WERI-Rb-1 (cell line): ENCODE results near the gene OCSTAMP.

ENCODE experiments used
- DNase-seq: peaks from one replicate; pipeline ENCODE4 v3.0.0-alpha.2; 2020
- H3K27ac ChIP-seq: fragments of 250-450 bp; sonication (Bioruptor Pico); 2 replicates; pipeline ENCODE4 v1.5.1; 2020; ENCODE audit warnings: mild to moderate bottlenecking, moderate library complexity
- H3K27me3 ChIP-seq: fragments of 250-450 bp; sonication (Bioruptor Pico); 2 replicates; pipeline ENCODE4 v1.5.1; 2021; ENCODE audit warnings: mild to moderate bottlenecking, low read depth, moderate library complexity; ENCODE audit not compliant: insufficient read depth, severe bottlenecking
- H3K36me3 ChIP-seq: fragments of 250-450 bp; sonication (Bioruptor Pico); 2 replicates; pipeline ENCODE4 v1.5.1; 2020; ENCODE audit warnings: mild to moderate bottlenecking, moderate library complexity
- H3K4me3 ChIP-seq: 2 replicates; pipeline ENCODE4 v1.5.1; 2011; ENCODE audit warnings: low read depth, mild to moderate bottlenecking, control low read depth, low read length
- H3K9me3 ChIP-seq: fragments of 250-450 bp; sonication (Bioruptor Pico); 2 replicates; pipeline ENCODE4 v1.5.1; 2021; ENCODE audit warnings: mild to moderate bottlenecking, moderate library complexity; ENCODE audit not compliant: severe bottlenecking
- TF ChIP-seq, protein P1 (sequence below): IDR thresholded peaks from 2 replicates; pipeline ENCODE4 v1.5.1; 2011; ENCODE audit warnings: low read depth, mild to moderate bottlenecking, control low read depth, inconsistent platforms, low read length

The OCSTAMP gene

DNA sequence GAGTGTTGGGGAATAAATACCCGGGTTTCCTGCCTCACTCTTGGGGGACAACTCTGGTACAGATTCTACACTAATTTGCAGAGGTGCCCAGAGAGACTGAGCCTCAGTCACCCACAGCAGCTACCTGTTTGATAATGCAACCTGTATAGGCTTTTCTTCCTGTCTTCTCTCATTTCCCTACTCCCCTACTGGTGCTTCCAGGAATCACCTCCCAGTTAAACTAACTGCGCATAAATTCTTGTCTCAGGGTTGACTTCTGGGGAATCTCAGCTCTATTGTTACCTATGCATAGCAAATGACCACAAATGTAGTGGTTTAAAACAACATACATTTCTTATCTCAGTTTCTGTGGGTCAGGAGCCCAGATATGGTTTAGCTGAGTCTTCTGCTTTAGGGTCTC lies 11.3 kb downstream of the OCSTAMP start:
- no peak for DNase-seq
- no peak overlapping the region for H3K27ac ChIP-seq
- TF ChIP-seq, protein P1, sequence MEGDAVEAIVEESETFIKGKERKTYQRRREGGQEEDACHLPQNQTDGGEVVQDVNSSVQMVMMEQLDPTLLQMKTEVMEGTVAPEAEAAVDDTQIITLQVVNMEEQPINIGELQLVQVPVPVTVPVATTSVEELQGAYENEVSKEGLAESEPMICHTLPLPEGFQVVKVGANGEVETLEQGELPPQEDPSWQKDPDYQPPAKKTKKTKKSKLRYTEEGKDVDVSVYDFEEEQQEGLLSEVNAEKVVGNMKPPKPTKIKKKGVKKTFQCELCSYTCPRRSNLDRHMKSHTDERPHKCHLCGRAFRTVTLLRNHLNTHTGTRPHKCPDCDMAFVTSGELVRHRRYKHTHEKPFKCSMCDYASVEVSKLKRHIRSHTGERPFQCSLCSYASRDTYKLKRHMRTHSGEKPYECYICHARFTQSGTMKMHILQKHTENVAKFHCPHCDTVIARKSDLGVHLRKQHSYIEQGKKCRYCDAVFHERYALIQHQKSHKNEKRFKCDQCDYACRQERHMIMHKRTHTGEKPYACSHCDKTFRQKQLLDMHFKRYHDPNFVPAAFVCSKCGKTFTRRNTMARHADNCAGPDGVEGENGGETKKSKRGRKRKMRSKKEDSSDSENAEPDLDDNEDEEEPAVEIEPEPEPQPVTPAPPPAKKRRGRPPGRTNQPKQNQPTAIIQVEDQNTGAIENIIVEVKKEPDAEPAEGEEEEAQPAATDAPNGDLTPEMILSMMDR = peak; percentile 27
- no peaks in the 10 kb centered on the region for H3K36me3 ChIP-seq
- no peaks in the 10 kb centered on the region for H3K9me3 ChIP-seq
- no peak overlapping the region for H3K4me3 ChIP-seq
- no peaks in the 10 kb centered on the region for H3K27me3 ChIP-seq

DNA sequence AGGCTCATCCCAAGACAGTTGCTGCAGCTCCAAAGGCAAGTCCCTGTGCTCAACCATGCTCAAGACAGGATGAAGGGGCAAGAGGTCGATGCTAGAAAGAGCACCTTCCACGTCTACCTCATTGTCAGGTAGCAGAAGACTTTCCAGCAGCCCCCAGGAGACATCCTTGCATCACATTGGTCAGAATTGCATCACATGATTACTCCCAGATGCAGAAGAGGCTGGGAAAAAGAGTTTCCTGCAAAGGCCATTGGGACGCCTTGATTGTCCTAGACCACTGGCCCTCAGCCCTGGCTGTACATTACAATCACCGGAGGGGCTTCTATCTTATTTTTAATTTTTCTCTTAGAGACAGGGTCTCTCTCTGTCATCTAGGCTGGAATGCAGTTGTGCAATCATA lies 19.8 kb downstream of the OCSTAMP start:
- H3K27ac ChIP-seq = no peak overlapping the region
- TF ChIP-seq, protein P1 = no peak
- no peaks in the 10 kb centered on the region for H3K9me3 ChIP-seq
- H3K36me3 ChIP-seq = no peaks in the 10 kb centered on the region
- no peak for DNase-seq
- no peaks in the 10 kb centered on the region for H3K27me3 ChIP-seq
- no peak overlapping the region for H3K4me3 ChIP-seq

DNA sequence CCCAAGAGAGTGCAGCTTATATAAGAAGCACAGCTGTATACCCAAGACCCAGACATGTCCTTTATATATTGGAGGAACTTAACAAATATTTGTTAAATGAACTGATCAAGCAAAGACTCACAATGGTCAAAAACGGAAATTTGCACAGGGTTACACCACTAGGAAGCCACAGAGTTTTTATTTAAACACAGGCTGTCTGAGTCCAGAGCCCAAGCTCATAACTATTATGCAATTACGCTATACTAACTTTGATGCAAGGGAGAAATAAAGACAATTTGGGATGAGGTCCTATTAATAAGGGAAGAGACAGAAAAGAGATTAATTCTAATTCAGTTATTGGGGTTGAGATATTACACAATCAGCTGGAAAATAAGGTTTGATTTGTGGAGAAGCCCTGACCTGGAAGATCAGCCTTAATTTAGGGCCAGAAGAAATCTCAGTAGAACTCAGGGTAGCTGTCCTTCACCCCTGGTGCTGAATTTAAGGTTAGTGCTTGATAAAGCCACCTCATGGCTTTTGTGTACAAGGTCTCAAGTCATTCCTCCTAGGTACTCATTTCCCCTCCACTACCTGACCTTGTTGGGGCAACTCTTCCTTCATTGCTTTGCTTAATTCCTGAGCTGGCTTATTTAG lies 26.6 kb downstream of the OCSTAMP start:
- Histone ChIP-seq H3K4me3 (no peak overlapping the region), H3K36me3 (no peaks in the 10 kb centered on the region), H3K9me3 (no peaks in the 10 kb centered on the region), H3K27ac (no peak overlapping the region), H3K27me3 (no peaks in the 10 kb centered on the region)
- TF ChIP-seq, protein P1 = no peak
- no peak for DNase-seq

DNA sequence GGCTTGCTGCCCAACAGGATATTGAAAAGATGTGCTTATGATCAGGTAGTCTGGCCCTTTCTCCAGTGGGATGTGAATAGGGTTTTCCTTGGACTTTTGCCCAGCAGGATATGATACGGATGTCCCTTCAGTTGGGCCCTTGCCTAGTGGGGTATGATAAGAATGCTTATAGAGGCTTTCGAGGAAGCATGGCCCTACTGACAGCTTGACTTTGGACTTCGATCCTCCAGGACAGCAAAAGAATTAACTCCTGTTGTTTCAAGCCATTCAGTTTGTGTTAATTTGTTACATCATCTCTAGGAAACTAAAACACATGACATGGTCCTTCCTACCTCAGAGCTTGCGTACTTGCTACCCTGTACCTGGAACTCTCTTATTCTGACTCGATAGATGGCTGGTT lies 27.3 kb downstream of the OCSTAMP start:
- Histone ChIP-seq H3K4me3 (no peak overlapping the region), H3K36me3 (no peaks in the 10 kb centered on the region), H3K27ac (no peak overlapping the region), H3K27me3 (no peaks in the 10 kb centered on the region), H3K9me3 (no peaks in the 10 kb centered on the region)
- TF ChIP-seq, protein P1 = no peak
- no peak for DNase-seq

DNA sequence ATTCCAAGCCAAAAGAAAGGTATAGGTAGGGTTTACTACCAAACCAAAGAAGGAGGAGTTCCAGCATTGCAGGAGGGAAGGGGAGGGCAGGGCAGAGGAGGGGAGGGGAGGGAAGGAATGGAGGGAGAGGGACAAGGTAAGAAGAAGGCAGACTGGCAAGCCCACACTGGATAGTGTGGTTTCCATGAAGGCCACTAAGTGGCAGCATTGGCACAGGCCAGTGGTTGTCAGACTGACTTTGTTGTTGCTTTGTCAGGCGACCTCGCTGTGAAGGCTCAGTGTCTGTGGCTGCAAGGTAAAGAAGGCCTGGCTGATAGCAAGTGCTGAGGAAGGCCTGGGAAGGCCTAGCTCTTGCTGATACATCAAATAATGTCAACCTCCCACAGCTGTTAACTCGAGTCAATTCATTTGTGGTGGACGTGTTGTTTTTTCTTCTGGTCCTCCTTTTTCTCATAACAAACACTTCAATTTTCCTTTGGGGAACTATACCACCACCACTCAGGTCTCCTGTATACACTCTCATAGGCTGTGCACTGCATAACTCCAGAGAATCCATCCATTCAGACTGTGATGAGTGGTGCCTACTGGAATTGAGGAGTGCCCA lies 29.4 kb downstream of the OCSTAMP start:
- TF ChIP-seq, protein P1 = peak; percentile 97

DNA sequence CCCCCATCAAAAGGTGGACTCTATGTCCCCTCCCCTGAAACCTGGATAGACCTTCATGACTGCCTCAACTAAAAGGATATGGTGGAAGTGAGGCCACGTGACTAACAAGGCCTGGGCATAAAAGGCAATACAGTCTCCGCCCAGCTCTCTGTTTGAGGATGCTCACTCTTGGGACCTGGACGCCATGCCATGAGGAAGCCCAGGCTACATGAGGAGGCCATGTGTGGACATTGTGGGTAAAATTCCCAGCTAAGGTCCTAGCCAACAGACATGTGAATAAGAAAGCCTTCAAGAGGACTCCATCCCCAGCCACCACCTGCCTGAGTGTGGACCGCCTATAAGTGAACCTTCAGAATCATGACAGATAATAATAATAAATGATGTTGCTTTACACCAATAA lies 29.9 kb downstream of the OCSTAMP start:
- no peaks in the 10 kb centered on the region for H3K36me3 ChIP-seq
- no peak overlapping the region for H3K27ac ChIP-seq
- TF ChIP-seq, protein P1 = no peak
- H3K27me3 ChIP-seq = no peaks in the 10 kb centered on the region
- no peaks in the 10 kb centered on the region for H3K9me3 ChIP-seq
- H3K4me3 ChIP-seq = no peak overlapping the region
- DNase-seq = no peak

More for the DNA sequence above, 29.4 kb downstream of the OCSTAMP start:
- H3K27ac ChIP-seq = no peak overlapping the region
- H3K9me3 ChIP-seq = no peaks in the 10 kb centered on the region
- H3K4me3 ChIP-seq = no peak overlapping the region
- peak; percentile 81 for DNase-seq
- no peaks in the 10 kb centered on the region for H3K36me3 ChIP-seq
- H3K27me3 ChIP-seq = no peaks in the 10 kb centered on the region
